Suppressor macrophage treated with lipopolysaccharide for 1 hour (primary cell): ENCODE results near the gene ANKLE1.
A peak's percentile ranks its signal among the peaks of the same experiment; 100 is the strongest.
"Not testable (repeated sequence)": the region's sequence is repeated elsewhere in the genome, so short reads cannot be mapped to it uniquely, and the experiment has no call there.

Experiments
- DNase-seq, 3 donors: peaks; one replicate each; pipeline ENCODE4 v3.0.0-alpha.2; 2020 to 2022

Gene ANKLE1

DNA sequence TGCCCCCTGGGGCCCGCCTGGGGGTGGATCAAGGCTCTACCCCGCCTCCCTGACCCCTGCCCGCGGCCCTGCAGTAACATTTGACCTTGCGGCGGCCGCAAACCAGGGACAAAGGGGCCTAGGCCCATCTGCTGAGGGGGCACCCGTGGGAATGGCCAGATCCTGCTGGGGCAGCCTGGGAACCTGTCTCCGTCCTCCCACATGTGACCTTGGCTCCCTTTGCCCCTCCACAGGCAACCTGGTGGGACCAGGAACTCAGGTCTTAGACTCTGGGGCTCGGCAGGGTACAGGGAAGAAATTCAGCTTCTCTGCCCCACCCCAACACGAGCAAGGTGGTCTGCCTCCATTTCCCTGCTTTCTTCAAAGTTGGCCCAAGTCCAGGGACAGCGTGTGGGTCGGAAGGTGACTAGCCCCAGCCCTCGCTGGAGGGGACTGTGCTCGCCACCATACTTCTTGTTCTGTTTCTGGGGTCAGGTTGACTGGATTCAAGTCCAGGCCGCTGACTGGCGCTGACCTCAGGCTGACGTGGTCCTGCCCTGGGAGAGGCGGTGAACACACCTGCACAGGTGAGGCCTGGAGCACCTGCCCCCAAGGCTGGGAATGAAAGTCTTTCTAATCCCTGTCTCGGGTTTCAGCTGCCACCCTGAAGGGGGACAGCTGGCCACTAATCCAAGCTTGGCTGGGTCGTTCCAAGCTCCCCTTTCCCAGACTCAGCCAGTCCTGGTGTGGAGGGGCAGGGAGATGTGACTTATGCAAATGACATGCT, 33.5 kb upstream of the ANKLE1 start:
- no peak for DNase-seq

DNA sequence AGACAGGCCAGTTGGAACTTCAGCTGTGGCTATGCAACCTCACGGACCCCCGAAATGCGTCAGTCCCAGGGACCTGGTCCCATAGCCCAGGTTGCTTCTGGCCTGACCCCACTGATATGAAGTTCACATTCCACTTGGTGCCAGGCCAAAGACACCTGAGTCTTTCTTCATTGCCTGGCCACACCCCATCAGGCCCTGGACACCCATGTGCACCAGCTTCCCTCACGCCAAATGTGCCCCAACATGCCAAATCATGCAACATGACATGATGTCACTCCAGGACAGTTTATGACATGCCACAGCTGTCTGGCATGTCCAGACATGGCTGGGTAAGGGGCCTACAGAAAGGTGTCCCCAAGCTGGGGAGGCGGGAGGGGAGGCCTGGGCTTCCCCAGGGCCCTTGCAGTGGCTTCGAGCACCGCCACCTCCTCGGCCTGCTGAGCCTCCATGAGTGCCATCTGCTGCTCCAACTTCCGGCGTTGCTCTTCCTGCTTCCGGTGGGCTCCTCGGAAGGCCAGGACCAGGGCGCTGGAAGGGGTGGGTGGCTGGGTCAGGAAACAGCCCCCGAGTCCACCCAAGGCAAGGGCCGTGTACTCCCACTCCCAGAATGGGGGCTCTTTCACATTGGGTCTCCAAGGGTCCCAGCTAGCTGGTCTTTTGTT, 31.7 kb upstream of the ANKLE1 start:
- no peak for DNase-seq

DNA sequence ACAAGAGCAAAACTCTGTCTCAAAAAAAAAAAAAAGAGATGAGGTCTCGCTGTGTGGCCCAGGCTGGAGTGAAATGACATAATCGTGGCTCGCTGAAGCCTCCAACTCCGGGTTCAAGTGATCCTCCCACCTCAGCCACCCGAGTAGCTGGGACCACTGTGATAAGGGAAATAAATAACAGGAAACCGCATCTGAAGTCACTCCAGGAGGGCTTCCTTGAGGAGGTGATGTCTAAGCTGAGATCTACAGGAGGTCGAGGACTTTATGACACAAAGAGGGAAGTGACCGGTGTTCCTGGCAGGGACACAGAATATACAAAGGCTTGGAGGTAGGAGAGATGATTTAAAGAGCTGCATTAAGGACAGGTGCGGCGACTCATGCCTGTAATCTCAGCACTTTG, 27.1 kb upstream of the ANKLE1 start:
- no peak for DNase-seq

- DNase-seq: no peak
These were observed 26.5 kb upstream of the ANKLE1 start for GRCh38 chr19:17255150-17255621.

GRCh38 chr19:17256130-17256529, 25.6 kb upstream of the ANKLE1 start:
- no peak for DNase-seq

DNA sequence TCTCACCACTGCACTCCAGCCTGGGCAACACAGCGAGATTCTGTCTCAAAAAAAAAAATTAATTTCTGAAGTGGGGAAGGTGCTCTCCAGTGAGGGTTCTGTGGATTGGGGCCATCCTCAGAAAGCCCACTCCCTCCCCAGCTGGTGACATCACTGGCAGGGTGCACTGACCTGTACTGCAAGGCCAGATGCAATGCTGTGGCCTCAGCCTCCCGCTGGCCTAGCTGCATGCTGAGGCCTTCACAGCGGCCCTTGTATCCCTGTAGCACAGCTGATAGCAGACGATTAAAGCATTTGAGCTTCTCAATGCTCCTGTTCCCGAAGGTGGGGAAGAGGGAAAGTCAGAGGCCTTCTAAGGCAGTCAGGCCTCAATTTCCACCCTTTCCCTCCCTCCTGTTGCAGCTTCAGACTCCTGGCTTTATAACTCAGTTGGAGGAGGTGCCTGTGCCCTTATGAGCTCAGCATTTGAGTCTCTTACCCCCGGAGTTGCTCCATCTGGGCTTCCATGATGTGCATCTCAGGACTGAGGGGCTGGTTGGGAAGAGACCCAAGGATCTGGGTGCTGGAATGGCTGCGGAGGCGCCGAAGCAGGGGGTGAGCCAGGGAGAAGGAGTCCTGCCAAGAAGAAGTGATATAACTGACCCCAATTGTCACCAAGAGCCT, 22.5 kb upstream of the ANKLE1 start:
- no peak for DNase-seq

DNA sequence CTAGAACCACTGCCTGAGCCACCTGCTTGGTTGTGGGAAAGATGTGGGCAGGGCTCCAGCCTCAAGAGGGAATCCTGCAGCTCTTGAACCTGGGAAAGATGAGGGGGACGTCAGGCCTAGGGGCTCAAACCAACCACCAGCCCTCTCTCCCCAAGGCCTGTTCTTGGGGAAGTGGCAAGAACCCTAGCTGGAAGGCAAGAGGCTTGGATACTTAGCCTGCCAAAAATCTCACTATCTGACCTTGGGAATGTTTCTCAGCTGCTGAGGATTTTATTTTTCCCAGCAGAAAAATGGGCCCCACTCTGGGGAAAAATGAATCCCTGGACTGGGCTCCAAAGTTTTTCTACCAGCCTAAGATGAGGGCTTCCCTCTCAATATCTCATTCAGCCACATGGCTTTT, 21.8 kb upstream of the ANKLE1 start:
- no peak for DNase-seq

DNA sequence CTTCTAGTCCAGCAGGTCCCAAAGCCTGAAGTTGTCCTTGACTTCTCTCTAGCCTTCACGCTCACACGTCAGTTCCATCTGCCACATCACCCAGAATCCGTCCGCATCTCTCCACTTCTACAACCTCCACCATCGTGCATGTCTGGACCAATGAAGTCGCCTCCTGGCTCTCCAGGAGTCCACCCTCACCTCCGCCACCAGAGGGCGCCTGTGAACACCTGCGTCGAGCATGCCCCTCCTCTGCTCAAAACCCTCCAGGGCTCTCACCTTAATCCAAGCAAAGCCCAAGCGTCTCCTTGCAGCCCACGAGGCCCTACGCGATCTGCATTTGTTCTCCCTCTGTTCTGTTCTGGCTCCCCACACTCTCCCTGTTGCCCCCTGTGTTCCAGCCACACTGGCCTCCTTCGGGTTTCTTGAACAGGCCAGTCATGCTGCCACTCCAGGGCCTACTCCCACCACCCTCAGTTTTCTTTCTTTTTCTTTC, 20.8 kb upstream of the ANKLE1 start:
- peak; percentile 80 to 92 (median 91) for DNase-seq

GRCh38 chr19:17262557-17262956, 19.1 kb upstream of the ANKLE1 start:
- no peak for DNase-seq

DNA sequence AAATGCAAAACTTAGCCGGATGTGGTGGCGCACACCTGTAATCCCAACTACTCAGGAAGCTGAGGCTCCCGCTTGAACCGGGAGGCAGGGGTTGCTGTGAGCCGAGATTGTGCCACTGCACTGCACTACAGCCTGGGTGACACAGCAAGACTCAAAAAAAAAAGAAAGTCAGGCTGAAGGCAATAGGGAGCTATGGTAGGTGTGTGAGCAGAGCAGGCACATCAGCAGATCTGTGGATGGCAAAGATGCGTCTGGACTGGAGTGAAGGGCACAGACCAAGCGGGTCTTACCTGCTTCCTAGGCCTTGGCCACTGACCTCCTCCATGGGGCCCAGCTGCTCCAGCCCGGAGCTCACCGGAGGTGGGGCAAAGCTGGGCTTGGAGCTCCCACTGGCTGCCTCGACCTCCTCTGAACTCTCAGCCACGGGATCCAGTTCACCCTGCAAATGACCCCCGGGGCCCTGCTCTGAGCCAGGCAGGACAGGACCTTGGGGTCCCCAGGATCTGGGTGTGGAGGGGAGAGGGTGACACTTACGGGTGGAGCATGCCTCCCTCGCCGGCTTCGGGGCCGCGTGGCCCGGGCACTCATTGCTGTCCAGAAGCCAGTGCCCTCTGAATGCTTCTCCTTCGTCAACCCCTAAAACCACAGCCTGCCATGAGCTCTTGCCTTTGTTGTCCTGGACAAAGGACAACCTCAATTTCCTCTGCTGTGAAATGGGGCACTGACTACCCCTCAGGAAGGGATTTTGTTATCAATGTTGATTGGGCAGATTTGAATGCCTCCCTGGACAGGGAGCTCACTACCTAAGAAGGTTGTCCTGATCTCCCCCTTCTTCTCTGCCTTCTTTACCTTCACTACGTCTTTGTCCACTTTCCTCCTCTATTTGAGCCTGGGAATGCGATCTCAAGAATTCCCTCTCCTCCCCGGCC, 17.7 kb upstream of the ANKLE1 start:
- DNase-seq: no peak

DNA sequence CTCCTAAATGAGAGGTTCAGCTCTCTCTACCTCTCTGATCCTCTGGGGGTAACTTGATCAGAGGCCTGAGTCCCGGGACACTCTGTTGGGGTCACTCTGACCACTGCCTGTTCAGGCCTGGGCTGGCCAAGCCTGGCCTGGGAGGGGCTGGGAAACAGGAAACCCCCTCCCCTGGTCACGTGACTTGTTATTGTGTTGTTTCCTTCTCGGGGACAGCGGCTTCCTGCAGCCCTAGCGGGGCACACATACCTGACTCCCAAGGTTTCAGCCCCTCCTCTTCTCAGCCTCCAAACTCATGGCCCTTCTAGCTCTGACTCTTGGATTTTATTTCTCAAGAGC, 17.1 kb upstream of the ANKLE1 start, which contains the start of gene USHBP1:
TSS of gene USHBP1 (minus strand) at position 105 of the 339 bp plus-strand sequence. CDS start 446 bp downstream, outside the sequence.
- DNase-seq: peak in 1 of 3 donors; percentile 25

DNA sequence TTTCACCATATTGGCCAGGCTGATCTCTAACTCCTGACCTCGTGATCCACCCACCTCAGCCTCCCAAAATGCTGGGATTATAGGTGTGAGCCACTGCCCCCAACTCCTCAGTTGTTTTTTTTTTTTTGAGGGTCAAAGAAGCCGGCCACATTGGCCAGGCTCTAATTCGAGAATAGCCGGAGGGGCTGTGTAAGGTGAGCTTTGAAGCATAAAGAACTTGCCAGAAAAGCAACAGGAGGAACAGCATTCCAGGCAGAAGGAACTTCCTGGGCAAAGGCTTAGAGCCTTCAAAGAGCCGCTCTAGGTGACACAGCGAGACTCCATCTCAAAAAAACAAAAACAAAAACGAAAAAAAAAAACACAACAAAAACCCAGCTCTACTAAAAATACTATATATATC, 15.7 kb upstream of the ANKLE1 start:
- DNase-seq: no peak

GRCh38 chr19:17266589-17266974, 15.1 kb upstream of the ANKLE1 start:
- DNase-seq: peak in 1 of 3 donors; percentile 23

DNA sequence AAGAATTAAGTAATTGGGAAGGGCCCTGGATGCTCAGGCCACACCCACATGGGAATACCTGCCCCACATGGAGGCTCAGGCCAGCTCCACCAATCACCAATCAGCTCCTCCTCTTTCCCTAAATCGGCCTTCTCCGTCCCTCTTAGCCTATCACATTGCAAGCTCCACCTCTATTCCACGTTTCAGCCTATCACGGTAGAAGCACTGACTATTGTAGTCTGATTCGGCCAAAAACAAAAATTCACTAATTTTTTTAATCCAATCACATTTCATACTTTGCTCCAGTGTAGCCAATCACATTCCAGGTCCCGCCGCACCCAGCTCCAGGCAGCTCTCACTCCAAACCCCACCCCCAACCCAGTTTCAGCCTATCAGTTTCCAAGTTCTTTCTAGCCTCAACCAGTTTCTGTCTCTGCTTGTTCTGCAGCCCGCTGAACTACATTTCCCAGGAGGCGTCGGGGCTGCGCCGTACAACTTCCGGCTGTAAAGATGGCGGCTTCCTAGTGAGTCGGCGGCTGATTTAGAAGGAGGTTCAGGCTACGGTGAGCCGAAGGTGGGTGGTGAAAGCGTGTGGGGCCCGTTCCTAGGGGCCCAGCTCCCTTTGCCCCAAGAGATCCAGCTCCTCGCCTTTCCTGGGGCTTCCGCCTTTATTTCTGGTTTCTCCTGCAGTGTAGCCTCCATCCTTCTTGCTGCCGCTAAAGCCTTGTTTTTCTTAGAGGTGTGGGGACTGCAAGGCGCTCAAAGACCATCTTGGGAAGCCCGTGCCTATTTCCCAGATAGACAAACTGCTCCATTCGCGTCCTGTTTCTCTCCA, 14.5 kb upstream of the ANKLE1 start, which contains the start of gene BABAM1:
TSS of gene BABAM1 (plus strand) at position 469 of the 814 bp plus-strand sequence. CDS start 1,364 bp downstream, outside the sequence.
- DNase-seq: peak; percentile 97 to 99 (median 97)

GRCh38 chr19:17268754-17269153, 12.9 kb upstream of the ANKLE1 start:
- DNase-seq: no peak

DNA sequence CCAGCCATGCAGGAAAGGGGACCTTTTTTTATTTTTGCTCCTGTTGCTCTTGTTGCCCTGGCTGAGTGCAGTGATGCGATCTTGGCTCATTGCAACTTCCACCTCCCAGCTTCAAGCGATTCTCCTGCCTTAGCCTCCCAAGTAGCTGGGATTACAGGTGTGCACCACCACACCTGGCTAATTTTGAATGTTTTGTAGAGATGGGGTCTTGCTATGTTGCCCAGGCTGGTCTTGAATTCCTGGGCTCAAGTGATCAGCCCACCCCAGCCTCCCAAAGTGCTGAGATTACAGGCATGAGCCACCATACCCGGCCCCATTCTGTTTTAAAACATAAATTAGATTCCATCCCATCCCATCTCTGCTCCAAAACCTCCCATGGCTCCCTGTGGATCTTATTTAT, 6.8 kb upstream of the ANKLE1 start:
- not testable (repeated sequence) for DNase-seq

GRCh38 chr19:17275441-17276175, 6.1 kb upstream of the ANKLE1 start:
- DNase-seq: no peak

- no peak for DNase-seq
These were observed 2.3 kb upstream of the ANKLE1 start for GRCh38 chr19:17279436-17279835.

DNA sequence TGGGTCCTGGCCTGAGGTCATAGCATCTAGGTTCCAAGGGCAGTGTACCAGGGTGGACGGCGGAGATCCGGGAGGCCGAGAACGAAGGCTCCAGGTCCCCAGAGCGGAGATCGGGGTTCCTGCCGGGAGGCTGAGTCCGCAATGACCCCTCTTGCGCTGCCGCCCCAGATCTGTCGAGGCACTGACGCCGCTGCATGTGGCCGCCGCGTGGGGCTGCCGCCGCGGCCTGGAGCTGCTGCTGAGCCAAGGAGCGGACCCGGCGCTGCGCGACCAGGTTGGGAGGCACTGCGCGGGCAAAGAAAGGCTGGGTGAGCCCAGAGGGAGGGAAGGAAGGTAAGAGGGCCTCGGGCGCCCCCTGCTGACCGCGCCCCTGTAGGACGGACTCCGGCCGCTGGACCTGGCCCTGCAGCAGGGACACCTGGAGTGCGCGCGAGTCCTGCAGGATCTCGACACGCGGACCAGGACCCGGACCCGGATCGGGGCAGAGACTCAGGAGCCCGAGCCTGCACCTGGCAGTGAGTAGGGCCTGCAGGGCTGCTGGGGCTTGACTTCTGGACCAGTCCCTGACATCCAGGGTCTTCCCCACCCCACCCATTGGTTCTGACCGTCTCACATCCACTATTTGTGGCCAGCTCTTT, 906 bp downstream of the ANKLE1 start:
- DNase-seq: peak; percentile 83 to 94 (median 84)

- no peak for DNase-seq
These were observed 1.8 kb downstream of the ANKLE1 start for GRCh38 chr19:17283504-17283996.
